Gastrocnemius medialis (tissue), 4 donors: ENCODE measurements around the gene SEPHS1.

Experiments used
- CTCF ChIP-seq, 5 experiments: fragments of 450-650 bp in 3 of 5; fragments of 200-600 bp in 2 of 5; sonication (generic) in 2 of 5; IDR thresholded peaks in 4 of 5; conservative IDR thresholded peaks in 1 of 5; 1 replicate in 4 of 5; 2 replicates in 1 of 5; pipeline ENCODE4 v1.5.1; 2016 to 2019; ENCODE audit warnings: antibody characterized with exemption in 5 of 5, mild to moderate bottlenecking in 3 of 5, moderate library complexity in 3 of 5
- POLR2A ChIP-seq, 2 donors: fragments of 450-650 bp; IDR thresholded peaks; one replicate each; pipeline ENCODE4 v1.6.1; 2017; ENCODE audit warnings: antibody characterized with exemption in 2 of 2, mild to moderate bottlenecking in 2 of 2, moderate library complexity in 2 of 2

GRCh38 chr10:13335881-13336280 lies 12.2 kb downstream of the SEPHS1 start:
- no peak for TF ChIP-seq POLR2A (IDR thresholded peaks at IDR 0.05)
- TF ChIP-seq CTCF (IDR thresholded peaks at IDR 0.05 in 4 of 5, conservative IDR thresholded peaks at IDR 0.05 in 1 of 5) = no peak
